BE2C (cell line): ENCODE measurements around the gene NDUFS6.
"Not testable (repeated sequence)": the region's sequence is repeated elsewhere in the genome, so short reads cannot be mapped to it uniquely, and the experiment has no call there.

Experiments used
- DNase-seq: peaks from one replicate; pipeline ENCODE4 v3.0.0-alpha.2; 2020
- H3K27me3 ChIP-seq: fragments of 250-450 bp; sonication (Bioruptor Pico); 2 replicates; pipeline ENCODE4 v1.5.1; 2020; ENCODE audit warnings: mild to moderate bottlenecking
- H3K36me3 ChIP-seq: fragments of 250-450 bp; sonication (Bioruptor Pico); 2 replicates; pipeline ENCODE4 v1.5.1; 2020; ENCODE audit warnings: mild to moderate bottlenecking
- H3K4me1 ChIP-seq: fragments of 250-450 bp; sonication (Bioruptor Pico); 2 replicates; pipeline ENCODE4 v1.5.1; 2020
- H3K4me3 ChIP-seq: 2 replicates; pipeline ENCODE4 v1.5.1; 2011; ENCODE audit warnings: low read depth, low read length
- H3K9me3 ChIP-seq: fragments of 250-450 bp; sonication (Bioruptor Pico); 2 replicates; pipeline ENCODE4 v1.5.1; 2020
- TF ChIP-seq, protein P1 (sequence below): IDR thresholded peaks from 2 replicates; pipeline ENCODE4 v1.5.1; 2012; ENCODE audit warnings: mild to moderate bottlenecking, low read depth, low read length

The NDUFS6 gene

DNA sequence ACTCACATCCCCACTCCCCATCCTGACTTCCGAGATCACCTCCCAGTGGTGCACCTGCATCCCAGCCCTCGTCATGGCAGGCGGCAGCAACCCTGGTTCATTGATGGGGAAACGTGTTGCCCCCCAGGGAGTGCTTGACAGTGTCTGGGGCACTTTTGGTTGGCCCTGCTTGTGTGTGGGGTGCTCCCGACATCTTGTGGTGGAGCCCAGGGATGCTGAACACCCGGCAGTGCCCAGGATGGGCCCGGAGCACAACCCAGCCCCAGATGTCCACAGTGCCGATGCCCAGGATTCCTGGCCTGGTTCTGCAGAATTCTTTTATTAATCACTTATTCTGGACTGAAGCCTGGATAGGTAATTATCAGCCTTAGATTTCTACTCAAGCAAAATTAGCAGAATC is 5.3 kb upstream of the NDUFS6 start:
- no peaks in the 10 kb centered on the region for H3K9me3 ChIP-seq
- no peaks in the 10 kb centered on the region for H3K4me1 ChIP-seq
- TF ChIP-seq, protein P1, sequence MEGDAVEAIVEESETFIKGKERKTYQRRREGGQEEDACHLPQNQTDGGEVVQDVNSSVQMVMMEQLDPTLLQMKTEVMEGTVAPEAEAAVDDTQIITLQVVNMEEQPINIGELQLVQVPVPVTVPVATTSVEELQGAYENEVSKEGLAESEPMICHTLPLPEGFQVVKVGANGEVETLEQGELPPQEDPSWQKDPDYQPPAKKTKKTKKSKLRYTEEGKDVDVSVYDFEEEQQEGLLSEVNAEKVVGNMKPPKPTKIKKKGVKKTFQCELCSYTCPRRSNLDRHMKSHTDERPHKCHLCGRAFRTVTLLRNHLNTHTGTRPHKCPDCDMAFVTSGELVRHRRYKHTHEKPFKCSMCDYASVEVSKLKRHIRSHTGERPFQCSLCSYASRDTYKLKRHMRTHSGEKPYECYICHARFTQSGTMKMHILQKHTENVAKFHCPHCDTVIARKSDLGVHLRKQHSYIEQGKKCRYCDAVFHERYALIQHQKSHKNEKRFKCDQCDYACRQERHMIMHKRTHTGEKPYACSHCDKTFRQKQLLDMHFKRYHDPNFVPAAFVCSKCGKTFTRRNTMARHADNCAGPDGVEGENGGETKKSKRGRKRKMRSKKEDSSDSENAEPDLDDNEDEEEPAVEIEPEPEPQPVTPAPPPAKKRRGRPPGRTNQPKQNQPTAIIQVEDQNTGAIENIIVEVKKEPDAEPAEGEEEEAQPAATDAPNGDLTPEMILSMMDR: no peak
- H3K4me3 ChIP-seq: no peak overlapping the region
- peaks cover 16% of the 10 kb centered on the region for H3K36me3 ChIP-seq
- no peaks in the 10 kb centered on the region for H3K27me3 ChIP-seq
- no peak for DNase-seq

DNA sequence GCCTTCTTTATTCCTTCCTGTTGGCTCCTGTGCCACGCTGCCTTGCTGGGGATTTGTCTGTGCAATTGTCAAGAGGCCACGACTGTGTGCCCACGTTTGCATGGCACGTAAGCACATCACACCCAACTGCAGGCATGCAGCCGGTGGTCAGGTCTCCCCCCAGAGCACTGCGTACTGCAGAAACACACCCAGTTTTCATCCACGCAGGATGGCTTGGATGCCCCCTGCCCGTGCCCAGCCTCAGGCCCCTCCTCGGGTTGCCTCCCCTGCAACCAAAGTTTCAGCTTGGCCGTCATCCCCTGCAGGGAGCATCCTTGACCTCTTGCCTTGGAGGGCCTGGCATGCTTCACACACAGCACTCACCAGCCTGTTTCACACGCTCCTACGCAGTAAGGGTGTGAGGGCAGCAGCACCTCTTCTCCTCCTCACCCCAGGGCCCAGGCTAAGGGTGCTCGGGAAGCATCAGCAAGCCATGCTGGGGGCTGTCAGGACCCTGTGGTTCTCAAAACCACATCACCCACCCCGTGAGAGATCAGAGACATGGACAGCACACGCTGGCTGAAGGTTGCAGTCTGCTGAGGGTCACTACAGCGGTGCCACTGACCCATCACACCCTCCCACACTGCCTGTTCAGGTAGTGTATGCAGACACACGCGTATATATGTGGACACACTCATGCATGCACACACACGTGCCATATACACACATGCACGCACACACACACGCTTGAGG is 4.7 kb upstream of the NDUFS6 start:
- Histone ChIP-seq H3K4me1 (no peaks in the 10 kb centered on the region), H3K27me3 (no peaks in the 10 kb centered on the region), H3K4me3 (no peak overlapping the region), H3K36me3 (peaks cover 16% of the 10 kb centered on the region), H3K9me3 (no peaks in the 10 kb centered on the region)
- TF ChIP-seq, protein P1: no peak
- DNase-seq: no peak

DNA sequence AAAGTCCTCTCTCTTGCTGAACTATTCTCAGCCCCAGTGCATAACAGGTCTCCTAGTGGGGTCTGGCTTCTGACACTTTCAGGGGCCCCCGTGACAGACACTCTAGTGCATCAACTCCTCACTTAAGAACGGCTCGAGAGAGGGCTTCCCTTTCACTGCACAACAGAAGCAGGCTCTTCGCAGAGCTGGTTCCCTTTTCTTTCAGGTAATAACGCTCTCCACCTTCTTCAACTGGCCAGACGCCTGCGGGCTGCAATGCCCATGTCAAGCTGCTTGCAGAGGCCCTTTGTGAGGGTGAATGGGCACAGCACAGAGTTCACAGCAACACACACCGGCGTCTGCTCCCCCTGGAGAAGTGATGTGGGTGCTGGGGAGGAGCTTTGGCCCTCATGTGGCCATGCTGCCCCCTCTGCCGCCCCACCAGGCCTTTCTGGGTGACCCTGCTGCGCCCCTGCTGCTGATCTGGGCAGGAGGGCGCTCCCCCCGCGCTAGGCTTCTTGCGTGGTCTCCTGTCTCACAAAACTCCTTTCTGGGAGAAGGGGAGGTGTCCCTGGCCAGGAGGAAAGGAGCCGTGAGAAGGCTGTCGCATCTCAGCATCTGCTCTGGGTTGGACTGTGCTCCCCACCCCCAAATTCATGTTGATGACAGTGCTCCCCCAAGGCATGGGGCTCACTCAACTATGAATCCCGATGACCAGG is 4.0 kb upstream of the NDUFS6 start:
- DNase-seq: no peak
- Histone ChIP-seq H3K4me1 (no peaks in the 10 kb centered on the region; the same call in 1 of the 2 replicates), H3K36me3 (peaks cover 16% of the 10 kb centered on the region), H3K27me3 (no peaks in the 10 kb centered on the region), H3K9me3 (no peaks in the 10 kb centered on the region), H3K4me3 (no peak overlapping the region)
- TF ChIP-seq, protein P1: no peak

DNA sequence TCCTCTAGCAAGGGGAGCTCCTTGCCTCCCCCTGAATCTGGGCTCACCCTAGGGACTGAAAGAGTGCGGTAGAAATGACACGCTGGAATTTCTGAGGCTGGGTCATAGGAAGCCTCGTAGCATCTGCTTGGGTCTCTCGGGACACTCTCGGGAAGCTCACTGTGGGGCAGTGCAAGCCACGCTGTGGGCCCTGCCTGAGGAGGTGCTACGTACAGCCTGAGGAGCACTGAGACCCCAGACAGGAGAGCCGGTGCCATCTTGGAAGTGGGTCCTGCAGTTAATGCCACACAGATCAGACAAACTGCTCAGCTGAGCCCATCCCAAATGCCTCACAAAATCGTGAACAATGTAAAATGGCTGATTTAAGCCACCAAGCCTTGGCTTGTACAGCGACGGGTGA is 3.4 kb upstream of the NDUFS6 start:
- TF ChIP-seq, protein P1: no peak
- no peak overlapping the region for H3K4me3 ChIP-seq

DNA sequence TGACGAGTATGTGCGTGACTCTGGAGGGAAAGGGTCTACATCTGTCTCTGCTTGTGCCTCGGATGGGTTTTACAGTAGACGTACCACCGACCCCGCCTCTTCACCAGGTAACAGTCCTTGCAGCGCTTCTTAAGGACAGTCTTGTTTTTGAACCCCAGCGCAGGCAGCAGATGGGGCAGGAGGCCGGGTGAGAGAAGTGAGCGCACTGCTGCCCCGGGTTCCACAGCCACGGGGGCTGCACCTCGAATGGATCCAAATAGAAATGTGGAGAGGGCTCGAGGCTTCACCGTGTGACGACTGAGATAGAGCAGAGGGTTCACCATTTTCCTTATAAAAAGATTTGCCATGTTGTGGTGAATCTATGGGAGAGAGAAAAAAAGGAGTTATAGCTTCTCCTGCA is 2.6 kb upstream of the NDUFS6 start:
- H3K36me3 ChIP-seq: peaks cover 27% of the 10 kb centered on the region
- H3K9me3 ChIP-seq: not testable (repeated sequence)

More for the DNA sequence above, 3.4 kb upstream of the NDUFS6 start:
- no peaks in the 10 kb centered on the region for H3K27me3 ChIP-seq
- no peaks in the 10 kb centered on the region for H3K9me3 ChIP-seq
- peaks cover 19% of the 10 kb centered on the region for H3K36me3 ChIP-seq
- no peak for DNase-seq
- no peaks in the 10 kb centered on the region; the same call in 1 of the 2 replicates for H3K4me1 ChIP-seq

DNA sequence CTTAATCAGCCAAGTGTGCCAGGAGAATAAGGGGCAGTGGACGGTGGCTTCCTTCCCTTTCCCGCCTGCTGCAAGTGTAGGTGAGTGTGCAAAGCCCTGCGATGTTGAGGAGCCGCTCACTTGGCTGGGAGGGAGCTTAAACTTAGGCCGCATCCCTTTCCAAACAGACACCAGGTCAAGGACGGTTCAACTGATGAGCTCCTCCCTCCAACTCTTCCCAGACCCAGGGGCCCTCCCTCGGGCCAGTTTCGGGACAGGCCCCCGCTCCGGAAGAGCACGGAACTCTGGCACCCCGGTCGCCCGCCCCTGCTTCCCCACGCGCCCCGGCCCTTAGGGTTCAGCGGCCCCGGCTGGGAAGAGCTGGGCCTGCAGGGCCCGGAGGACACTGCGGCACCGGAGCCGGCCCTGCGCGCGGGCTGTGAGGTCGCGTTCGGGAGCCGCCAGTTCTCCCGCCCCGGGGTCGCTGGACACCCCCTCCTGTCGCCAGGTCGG is 2.1 kb upstream of the NDUFS6 start:
- Histone ChIP-seq H3K9me3 (no peaks in the 10 kb centered on the region), H3K4me1 (no peaks in the 10 kb centered on the region; the same call in 1 of the 2 replicates), H3K4me3 (peak overlapping the region; percentile 82), H3K27me3 (no peaks in the 10 kb centered on the region), H3K36me3 (peaks cover 32% of the 10 kb centered on the region)
- TF ChIP-seq, protein P1: no peak
- no peak for DNase-seq

More for the DNA sequence above, 2.6 kb upstream of the NDUFS6 start:
- not testable (repeated sequence) for DNase-seq, H3K4me1 ChIP-seq, H3K27me3 ChIP-seq
- H3K4me3 ChIP-seq: peak overlapping the region; percentile 82
